A673 (cell line): ENCODE data around the gene TNFRSF11A. TPM values are rescaled to one million over a fixed set of nuclear protein-coding genes. Genes with fewer than 3 reads are reported as not detected.

Experiments
- BruUV-seq: library from RNA; stranded (reverse); fragments of 400-500 nt; replicated peaks from 2 replicates; lab custom pipeline; 2021; lab: Mats Ljungman, UMichigan
- CTCF ChIA-PET: fragments of 300-600 bp; sonication (Branson Sonifier 250); formaldehyde crosslinking; loops from one replicate; lab custom pipeline; 2022; ENCODE audit warnings: antibody characterized with exemption; lab: Charles Lee
- POLR2A ChIA-PET: fragments of 300-600 bp; sonication (Branson Sonifier 250); formaldehyde crosslinking; loops from one replicate; lab custom pipeline; 2022; ENCODE audit warnings: antibody characterized with exemption; ENCODE audit not compliant: low non-redundant PET; lab: Charles Lee
- DNase-seq: peaks from one replicate; pipeline ENCODE4 v3.0.0-alpha.2; 2015; ENCODE audit warnings: low spot score
- H3K27ac ChIP-seq: fragments of 200-600 bp; sonication (generic); 2 replicates; pipeline ENCODE4 v1.5.1; 2016; ENCODE audit warnings: mixed run types, low read depth, mild to moderate bottlenecking, mixed read lengths, antibody characterized with exemption, low read length; ENCODE audit not compliant: poor library complexity, severe bottlenecking
- H3K27me3 ChIP-seq: fragments of 200-600 bp; sonication (generic); replicated peaks from 2 replicates; pipeline ENCODE4 v1.6.1; 2017; ENCODE audit warnings: mixed run types, low read depth, mild to moderate bottlenecking, mixed read lengths, antibody characterized with exemption, low read length; ENCODE audit not compliant: insufficient read depth, poor library complexity
- H3K36me3 ChIP-seq: fragments of 200-600 bp; sonication (generic); 2 replicates; pipeline ENCODE4 v1.6.1; 2016; ENCODE audit warnings: mixed run types, mild to moderate bottlenecking, mixed read lengths, antibody characterized with exemption, low read length; ENCODE audit not compliant: insufficient read depth, poor library complexity, severe bottlenecking
- H3K4me1 ChIP-seq: fragments of 200-600 bp; sonication (generic); 2 replicates; pipeline ENCODE4 v1.6.1; 2017; ENCODE audit warnings: mixed run types, mild to moderate bottlenecking, mixed read lengths, antibody characterized with exemption, low read length; ENCODE audit not compliant: insufficient read depth, poor library complexity, severe bottlenecking
- H3K4me3 ChIP-seq: fragments of 200-600 bp; sonication (generic); 2 replicates; pipeline ENCODE4 v1.5.1; 2016; ENCODE audit warnings: low read depth, mixed run types, mild to moderate bottlenecking, mixed read lengths, low read length; ENCODE audit not compliant: poor library complexity, severe bottlenecking
- H3K9me3 ChIP-seq: fragments of 200-600 bp; sonication (generic); 2 replicates; pipeline ENCODE4 v1.6.1; 2016; ENCODE audit warnings: mixed run types, low read depth, mild to moderate bottlenecking, mixed read lengths, antibody characterized with exemption, low read length; ENCODE audit not compliant: poor library complexity, severe bottlenecking
- CTCF ChIP-seq: fragments of 300-800, 200-600 bp; sonication (generic); conservative IDR thresholded peaks from 2 replicates; pipeline ENCODE4 v1.5.1; 2017; ENCODE audit warnings: low read depth, mild to moderate bottlenecking, antibody characterized with exemption, low read length, moderate library complexity, mixed read lengths
- EZH2 ChIP-seq: fragments of 200-600 bp; sonication (generic); IDR thresholded peaks from 2 replicates; pipeline ENCODE4 v1.6.1; 2017; ENCODE audit warnings: borderline replicate concordance, low read depth, mild to moderate bottlenecking, mixed read lengths, antibody characterized with exemption, low read length; ENCODE audit not compliant: poor library complexity, severe bottlenecking
- intact Hi-C: fragments of 100-400 bp; cut with micrococcal nuclease; formaldehyde crosslinking; loops from one replicate; pipeline ENCODE4 v1.10.0; 2022; ENCODE audit not compliant: unreplicated experiment
- total RNA-seq: library from RNA; stranded (reverse); gene quantifications from 2 replicates; pipeline ENCODE4 v1.2.3, GENCODE V29; 2021

Gene TNFRSF11A
- total RNA-seq, 1 experiment from 2014 or later: 0.37 TPM

- DNase-seq: no peak
- CTCF ChIA-PET: no interaction called here
- Histone ChIP-seq H3K4me3 (no peak overlapping the region), H3K36me3 (no peaks in the 10 kb centered on the region), H3K4me1 (peaks cover 8% of the 10 kb centered on the region), H3K9me3 (no peaks in the 10 kb centered on the region), H3K27ac (no peak overlapping the region), H3K27me3 (no peaks in the 10 kb centered on the region)
- no peak for TF ChIP-seq EZH2
- no peak for TF ChIP-seq CTCF
- POLR2A ChIA-PET: no interaction called here
- no TSS peak for BruUV-seq
- intact Hi-C loops: no loop called here
Measured at GRCh38 chr18:62386091-62386490, 61.0 kb downstream of the TNFRSF11A start.

GRCh38 chr18:62386601-62387000, 61.5 kb downstream of the TNFRSF11A start:
- intact Hi-C loops: no loop called here
- H3K4me3 ChIP-seq: no peak overlapping the region
- ChIA-PET POLR2A (no interaction called here), CTCF (no interaction called here)
- no peaks in the 10 kb centered on the region for H3K36me3 ChIP-seq
- H3K9me3 ChIP-seq: no peaks in the 10 kb centered on the region
- no TSS peak for BruUV-seq
- TF ChIP-seq EZH2 (no peak), CTCF (no peak)
- peaks cover 8% of the 10 kb centered on the region for H3K4me1 ChIP-seq
- DNase-seq: no peak
- H3K27me3 ChIP-seq: no peaks in the 10 kb centered on the region
- H3K27ac ChIP-seq: no peak overlapping the region

GRCh38 chr18:62387257-62387656, 62.1 kb downstream of the TNFRSF11A start:
- POLR2A ChIA-PET: no interaction called here
- BruUV-seq: no TSS peak
- DNase-seq: no peak
- H3K9me3 ChIP-seq: no peaks in the 10 kb centered on the region
- H3K36me3 ChIP-seq: no peaks in the 10 kb centered on the region
- no peak for TF ChIP-seq EZH2
- TF ChIP-seq CTCF: no peak
- no peak overlapping the region for H3K4me3 ChIP-seq
- intact Hi-C loops: no loop called here
- no peaks in the 10 kb centered on the region for H3K27me3 ChIP-seq
- H3K4me1 ChIP-seq: peaks cover 8% of the 10 kb centered on the region
- H3K27ac ChIP-seq: no peak overlapping the region
- CTCF ChIA-PET: no interaction called here
